Neural cell (in vitro differentiated cells): ENCODE results near the gene GNAI2. TPM values are rescaled to one million over a fixed set of nuclear protein-coding genes. Genes with fewer than 3 reads are reported as not detected.

Source experiments
- H2AFZ ChIP-seq: fragments of 200-600, 300-800 bp; sonication (generic), shearing (Covaris generic); 2 replicates; pipeline ENCODE4 v1.6.0; 2014; ENCODE audit warnings: low read depth, mild to moderate bottlenecking, antibody characterized with exemption, low read length, moderate library complexity
- H3F3A ChIP-seq: fragments of 200-600 bp; shearing (Covaris generic); 2 replicates; pipeline ENCODE4 v1.6.1; 2016; ENCODE audit warnings: mild to moderate bottlenecking, moderate library complexity, mixed read lengths, antibody characterized with exemption, low read length; ENCODE audit not compliant: insufficient read depth, poor library complexity, severe bottlenecking
- H3K27ac ChIP-seq: fragments of 200-600, 300-800 bp; sonication (generic), shearing (Covaris generic); 2 replicates; pipeline ENCODE4 v1.5.1; 2014; ENCODE audit warnings: mild to moderate bottlenecking, low read length, moderate library complexity
- H3K27me3 ChIP-seq: fragments of 300-800, 200-600 bp; sonication (generic), shearing (Covaris generic); 2 replicates; pipeline ENCODE4 v1.6.0; 2014; ENCODE audit warnings: mild to moderate bottlenecking, low read depth, low read length, moderate library complexity; ENCODE audit not compliant: insufficient read depth
- H3K36me3 ChIP-seq: fragments of 300-800, 200-600 bp; sonication (generic), shearing (Covaris generic); 2 replicates; pipeline ENCODE4 v1.5.1; 2014; ENCODE audit warnings: mild to moderate bottlenecking, antibody characterized with exemption, low read length, moderate library complexity; ENCODE audit not compliant: insufficient read depth
- H3K4me2 ChIP-seq: fragments of 300-800, 200-600 bp; sonication (generic), shearing (Covaris generic); 2 replicates; pipeline ENCODE4 v1.6.0; 2014; ENCODE audit warnings: mild to moderate bottlenecking, low read length
- H3K4me3 ChIP-seq: fragments of 300-800, 200-600 bp; sonication (generic), shearing (Covaris generic); 2 replicates; pipeline ENCODE4 v1.5.1; 2014; ENCODE audit warnings: mild to moderate bottlenecking, low read length, moderate library complexity
- H3K79me2 ChIP-seq: fragments of 200-600 bp; shearing (Covaris generic); replicated peaks from 2 replicates; pipeline ENCODE4 v1.6.0; 2014; ENCODE audit warnings: mild to moderate bottlenecking, low read length, moderate library complexity; ENCODE audit not compliant: insufficient read depth
- H3K9ac ChIP-seq: fragments of 300-800, 200-600 bp; sonication (generic), shearing (Covaris generic); 2 replicates; pipeline ENCODE4 v1.6.1; 2016; ENCODE audit warnings: mild to moderate bottlenecking, low read length, mixed read lengths
- H3K9me2 ChIP-seq: fragments of 200-600 bp; shearing (Covaris generic); 2 replicates; pipeline ENCODE4 v1.6.1; 2016; ENCODE audit warnings: mild to moderate bottlenecking, low read length, mixed read lengths; ENCODE audit not compliant: insufficient read depth
- H3K9me3 ChIP-seq: fragments of 200-600, 300-800 bp; sonication (generic), shearing (Covaris generic); 2 replicates; pipeline ENCODE4 v1.6.1; 2016; ENCODE audit warnings: mild to moderate bottlenecking, mixed run types, low read length, moderate library complexity, mixed read lengths
- H4K20me1 ChIP-seq: fragments of 200-600 bp; shearing (Covaris generic); 2 replicates; pipeline ENCODE4 v1.6.1; 2016; ENCODE audit warnings: mild to moderate bottlenecking, mixed run types; ENCODE audit not compliant: insufficient read depth
- EP300 ChIP-seq: fragments of 450-650 bp; conservative IDR thresholded peaks from 2 replicates; pipeline ENCODE4 v1.6.1; 2014; ENCODE audit warnings: antibody characterized with exemption, mild to moderate bottlenecking, moderate library complexity; ENCODE audit not compliant: poor library complexity, severe bottlenecking
- EZH2 ChIP-seq: fragments of 200-600, 300-800 bp; shearing (Covaris generic), sonication (generic); IDR thresholded peaks from 2 replicates; pipeline ENCODE4 v1.6.1; 2014; ENCODE audit warnings: antibody characterized with exemption, low read length, borderline replicate concordance, mild to moderate bottlenecking; ENCODE audit not compliant: insufficient read depth, poor library complexity, severe bottlenecking
- MXI1 ChIP-seq: fragments of 450-650 bp; conservative IDR thresholded peaks from 2 replicates; pipeline ENCODE4 v1.6.1; 2014; ENCODE audit warnings: antibody characterized with exemption, mild to moderate bottlenecking; ENCODE audit not compliant: poor library complexity, severe bottlenecking
- POLR2AphosphoS5 ChIP-seq: IDR thresholded peaks from 2 replicates; pipeline ENCODE4 v1.6.1; 2012
- RAD21 ChIP-seq: fragments of 450-650 bp; conservative IDR thresholded peaks from 2 replicates; pipeline ENCODE4 v1.6.1; 2014; ENCODE audit warnings: antibody characterized with exemption, mild to moderate bottlenecking, moderate library complexity
- SMC3 ChIP-seq: fragments of 450-650 bp; conservative IDR thresholded peaks from 2 replicates; pipeline ENCODE4 v1.6.1; 2014; ENCODE audit warnings: antibody characterized with exemption, mild to moderate bottlenecking, moderate library complexity; ENCODE audit not compliant: poor library complexity
- TAF1 ChIP-seq: IDR thresholded peaks from 2 replicates; pipeline ENCODE4 v1.6.1; 2012; ENCODE audit warnings: low read depth
- polyA plus RNA-seq: library from polyadenylated mRNA; depleted of rRNA; stranded (reverse); fragments of >200 nt; gene quantifications from 2 replicates; pipeline ENCODE4 v1.2.3, GENCODE V29; 2014
- TF ChIP-seq, protein P1 (sequence below): fragments of 450-650 bp; IDR thresholded peaks from 2 replicates; pipeline ENCODE4 v1.5.1; 2014; ENCODE audit warnings: antibody characterized with exemption, mild to moderate bottlenecking, moderate library complexity; ENCODE audit not compliant: poor library complexity, severe bottlenecking
- TF ChIP-seq, protein P2 (sequence below): IDR thresholded peaks from 2 replicates; pipeline ENCODE4 v1.6.1; 2012; ENCODE audit warnings: borderline replicate concordance

The GNAI2 gene
- polyA plus RNA-seq, 1 donor from 2014 or later, result 101 TPM

DNA sequence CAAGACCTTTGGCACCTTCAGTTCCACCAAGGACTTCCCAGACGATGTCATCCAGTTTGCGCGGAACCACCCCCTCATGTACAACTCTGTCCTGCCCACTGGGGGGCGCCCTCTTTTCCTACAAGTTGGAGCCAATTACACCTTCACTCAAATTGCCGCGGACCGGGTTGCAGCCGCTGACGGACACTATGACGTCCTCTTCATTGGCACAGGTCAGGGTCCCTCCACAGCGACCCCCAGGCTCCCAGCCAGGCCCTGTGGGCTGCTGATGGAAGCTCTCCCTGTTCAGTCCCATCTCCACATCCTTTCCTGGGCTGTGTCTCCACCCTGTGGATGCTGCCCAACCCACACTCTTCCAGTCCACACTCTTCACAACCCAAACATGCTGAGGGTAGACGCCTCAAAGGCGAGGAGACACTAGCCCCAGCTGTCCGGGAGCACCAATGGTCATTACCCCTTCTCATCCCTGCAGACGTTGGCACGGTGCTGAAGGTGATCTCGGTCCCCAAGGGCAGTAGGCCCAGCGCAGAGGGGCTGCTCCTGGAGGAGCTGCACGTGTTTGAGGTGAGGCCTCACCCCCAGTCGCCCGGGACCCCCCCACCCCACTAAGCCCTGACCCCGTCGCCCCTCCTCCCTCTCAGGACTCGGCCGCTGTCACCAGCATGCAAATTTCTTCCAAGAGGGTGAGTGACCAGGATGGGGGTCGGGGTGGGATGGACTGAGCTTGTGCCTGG, 38.5 kb downstream of the GNAI2 start:
- Histone ChIP-seq H3K36me3 (no peaks in the 10 kb centered on the region), H3K4me2 (no peak overlapping the region), H3F3A (no peaks in the 10 kb centered on the region), H3K9me2 (no peaks in the 10 kb centered on the region), H3K4me3 (no peak overlapping the region), H3K9ac (no peak overlapping the region), H3K27ac (no peak overlapping the region), H3K9me3 (no peaks in the 10 kb centered on the region), H4K20me1 (no peaks in the 10 kb centered on the region), H2AFZ (no peak overlapping the region), H3K79me2 (no peaks in the 10 kb centered on the region), H3K27me3 (peaks cover 23% of the 10 kb centered on the region)
- TF ChIP-seq RAD21, result peak; percentile 46
- no peak for TF ChIP-seq POLR2AphosphoS5
- TF ChIP-seq SMC3, result peak; percentile 62
- TF ChIP-seq, protein P1, sequence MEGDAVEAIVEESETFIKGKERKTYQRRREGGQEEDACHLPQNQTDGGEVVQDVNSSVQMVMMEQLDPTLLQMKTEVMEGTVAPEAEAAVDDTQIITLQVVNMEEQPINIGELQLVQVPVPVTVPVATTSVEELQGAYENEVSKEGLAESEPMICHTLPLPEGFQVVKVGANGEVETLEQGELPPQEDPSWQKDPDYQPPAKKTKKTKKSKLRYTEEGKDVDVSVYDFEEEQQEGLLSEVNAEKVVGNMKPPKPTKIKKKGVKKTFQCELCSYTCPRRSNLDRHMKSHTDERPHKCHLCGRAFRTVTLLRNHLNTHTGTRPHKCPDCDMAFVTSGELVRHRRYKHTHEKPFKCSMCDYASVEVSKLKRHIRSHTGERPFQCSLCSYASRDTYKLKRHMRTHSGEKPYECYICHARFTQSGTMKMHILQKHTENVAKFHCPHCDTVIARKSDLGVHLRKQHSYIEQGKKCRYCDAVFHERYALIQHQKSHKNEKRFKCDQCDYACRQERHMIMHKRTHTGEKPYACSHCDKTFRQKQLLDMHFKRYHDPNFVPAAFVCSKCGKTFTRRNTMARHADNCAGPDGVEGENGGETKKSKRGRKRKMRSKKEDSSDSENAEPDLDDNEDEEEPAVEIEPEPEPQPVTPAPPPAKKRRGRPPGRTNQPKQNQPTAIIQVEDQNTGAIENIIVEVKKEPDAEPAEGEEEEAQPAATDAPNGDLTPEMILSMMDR, result peak; percentile 69
- no peak for TF ChIP-seq EZH2

DNA sequence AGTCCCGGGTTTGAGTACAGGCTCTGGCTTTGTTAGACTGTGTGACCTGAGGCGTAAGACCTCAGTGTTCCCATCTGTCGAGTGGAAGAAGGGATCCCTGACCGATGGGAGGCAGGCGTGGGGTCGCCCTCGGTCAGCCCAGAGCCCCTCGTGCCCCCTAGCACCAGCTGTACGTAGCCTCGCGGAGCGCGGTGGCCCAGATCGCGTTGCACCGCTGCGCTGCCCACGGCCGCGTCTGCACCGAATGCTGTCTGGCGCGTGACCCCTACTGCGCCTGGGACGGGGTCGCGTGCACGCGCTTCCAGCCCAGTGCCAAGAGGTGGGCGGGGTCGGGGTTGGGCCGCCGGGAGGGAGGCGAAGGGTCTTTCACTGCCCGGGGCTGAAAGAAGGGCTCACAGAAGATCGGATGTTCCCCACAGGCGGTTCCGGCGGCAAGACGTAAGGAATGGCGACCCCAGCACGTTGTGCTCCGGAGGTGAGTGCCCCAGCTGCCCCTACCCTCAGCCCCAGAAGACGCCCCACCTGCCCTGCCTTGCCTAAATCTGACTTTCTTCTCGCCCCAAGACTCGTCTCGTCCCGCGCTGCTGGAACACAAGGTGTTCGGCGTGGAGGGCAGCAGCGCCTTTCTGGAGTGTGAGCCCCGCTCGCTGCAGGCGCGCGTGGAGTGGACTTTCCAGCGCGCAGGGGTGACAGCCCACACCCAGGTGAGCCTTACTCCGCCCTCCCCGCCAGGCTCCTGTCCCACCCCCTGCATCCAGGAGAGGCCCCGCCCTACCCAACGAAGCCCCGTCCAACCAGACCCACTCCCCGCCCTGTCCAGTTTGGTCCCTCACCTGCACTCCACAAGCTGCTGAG, 39.4 kb downstream of the GNAI2 start:
- no peak overlapping the region for H2AFZ ChIP-seq
- H3K27me3 ChIP-seq, result peaks cover 23% of the 10 kb centered on the region
- H3K9ac ChIP-seq, result no peak overlapping the region

DNA sequence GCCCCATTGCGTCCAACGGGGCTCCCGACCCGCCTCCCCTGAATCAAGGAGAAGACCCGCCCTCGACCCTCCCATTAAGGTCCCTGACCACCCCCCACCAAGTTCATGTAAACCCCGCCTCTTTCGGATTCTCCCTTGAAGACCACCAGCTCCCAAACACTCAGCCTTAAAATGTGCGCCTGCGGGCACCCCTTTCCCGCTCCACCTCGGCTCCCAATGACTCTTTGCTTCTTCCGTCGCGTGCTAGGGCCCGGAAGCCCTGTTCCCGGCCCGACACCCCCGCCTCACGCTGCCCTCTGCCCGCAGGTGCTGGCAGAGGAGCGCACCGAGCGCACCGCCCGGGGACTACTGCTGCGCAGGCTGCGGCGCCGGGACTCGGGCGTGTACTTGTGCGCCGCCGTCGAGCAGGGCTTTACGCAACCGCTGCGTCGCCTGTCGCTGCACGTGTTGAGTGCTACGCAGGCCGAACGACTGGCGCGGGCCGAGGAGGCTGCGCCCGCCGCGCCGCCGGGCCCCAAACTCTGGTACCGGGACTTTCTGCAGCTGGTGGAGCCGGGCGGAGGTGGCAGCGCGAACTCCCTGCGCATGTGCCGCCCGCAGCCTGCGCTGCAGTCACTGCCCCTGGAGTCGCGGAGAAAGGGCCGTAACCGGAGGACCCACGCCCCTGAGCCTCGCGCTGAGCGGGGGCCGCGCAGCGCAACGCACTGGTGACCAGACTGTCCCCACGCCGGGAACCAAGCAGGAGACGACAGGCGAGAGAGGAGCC, 40.2 kb downstream of the GNAI2 start:
- Histone ChIP-seq H2AFZ (no peak overlapping the region), H3K4me3 (no peak overlapping the region), H3K79me2 (no peaks in the 10 kb centered on the region), H3K27me3 (peaks cover 23% of the 10 kb centered on the region), H3K36me3 (no peaks in the 10 kb centered on the region), H3K9me3 (no peaks in the 10 kb centered on the region), H3K4me2 (no peak overlapping the region), H3K9me2 (no peaks in the 10 kb centered on the region), H3F3A (no peaks in the 10 kb centered on the region), H4K20me1 (no peaks in the 10 kb centered on the region), H3K27ac (no peak overlapping the region), H3K9ac (no peak overlapping the region)
- TF ChIP-seq TAF1, result no peak
- TF ChIP-seq, protein P1, result no peak
- TF ChIP-seq, protein P2, sequence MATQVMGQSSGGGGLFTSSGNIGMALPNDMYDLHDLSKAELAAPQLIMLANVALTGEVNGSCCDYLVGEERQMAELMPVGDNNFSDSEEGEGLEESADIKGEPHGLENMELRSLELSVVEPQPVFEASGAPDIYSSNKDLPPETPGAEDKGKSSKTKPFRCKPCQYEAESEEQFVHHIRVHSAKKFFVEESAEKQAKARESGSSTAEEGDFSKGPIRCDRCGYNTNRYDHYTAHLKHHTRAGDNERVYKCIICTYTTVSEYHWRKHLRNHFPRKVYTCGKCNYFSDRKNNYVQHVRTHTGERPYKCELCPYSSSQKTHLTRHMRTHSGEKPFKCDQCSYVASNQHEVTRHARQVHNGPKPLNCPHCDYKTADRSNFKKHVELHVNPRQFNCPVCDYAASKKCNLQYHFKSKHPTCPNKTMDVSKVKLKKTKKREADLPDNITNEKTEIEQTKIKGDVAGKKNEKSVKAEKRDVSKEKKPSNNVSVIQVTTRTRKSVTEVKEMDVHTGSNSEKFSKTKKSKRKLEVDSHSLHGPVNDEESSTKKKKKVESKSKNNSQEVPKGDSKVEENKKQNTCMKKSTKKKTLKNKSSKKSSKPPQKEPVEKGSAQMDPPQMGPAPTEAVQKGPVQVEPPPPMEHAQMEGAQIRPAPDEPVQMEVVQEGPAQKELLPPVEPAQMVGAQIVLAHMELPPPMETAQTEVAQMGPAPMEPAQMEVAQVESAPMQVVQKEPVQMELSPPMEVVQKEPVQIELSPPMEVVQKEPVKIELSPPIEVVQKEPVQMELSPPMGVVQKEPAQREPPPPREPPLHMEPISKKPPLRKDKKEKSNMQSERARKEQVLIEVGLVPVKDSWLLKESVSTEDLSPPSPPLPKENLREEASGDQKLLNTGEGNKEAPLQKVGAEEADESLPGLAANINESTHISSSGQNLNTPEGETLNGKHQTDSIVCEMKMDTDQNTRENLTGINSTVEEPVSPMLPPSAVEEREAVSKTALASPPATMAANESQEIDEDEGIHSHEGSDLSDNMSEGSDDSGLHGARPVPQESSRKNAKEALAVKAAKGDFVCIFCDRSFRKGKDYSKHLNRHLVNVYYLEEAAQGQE, result no peak
- no peak for TF ChIP-seq MXI1
- TF ChIP-seq SMC3, result no peak
- TF ChIP-seq EP300, result no peak
- TF ChIP-seq EZH2, result no peak
- TF ChIP-seq POLR2AphosphoS5, result no peak
- no peak for TF ChIP-seq RAD21

More for the DNA sequence above, 39.4 kb downstream of the GNAI2 start:
- Histone ChIP-seq H3K27ac (no peak overlapping the region), H3K9me2 (no peaks in the 10 kb centered on the region), H3K4me2 (no peak overlapping the region), H3K79me2 (no peaks in the 10 kb centered on the region), H3F3A (no peaks in the 10 kb centered on the region), H3K9me3 (no peaks in the 10 kb centered on the region), H3K36me3 (no peaks in the 10 kb centered on the region), H3K4me3 (no peak overlapping the region), H4K20me1 (no peaks in the 10 kb centered on the region)
- TF ChIP-seq SMC3, result no peak
- no peak for TF ChIP-seq EP300
- TF ChIP-seq EZH2, result no peak
- TF ChIP-seq MXI1, result no peak
